K562 (cell line): ENCODE results near the gene WWOX. TPM values are rescaled to one million over a fixed set of nuclear protein-coding genes. Genes with fewer than 3 reads are reported as not detected.

ENCODE experiments used
- ATAC-seq: fragments of 200-7000 bp; cut with Tn5 transposase; 3 replicates; pipeline ENCODE4 v1.9.1; 2020; ENCODE audit warnings: moderate library complexity
- BruUV-seq: library from RNA; stranded (reverse); fragments of 400-500 nt; replicated peaks from 2 replicates; lab custom pipeline; 2021; lab: Mats Ljungman, UMichigan
- CTCF ChIA-PET: fragments of 300-600 bp; formaldehyde crosslinking; extraction: SDS; loops from one replicate; lab custom pipeline; 2021; ENCODE audit warnings: low intra/inter-chr PET ratio; lab: Yijun Ruan, JAX
- POLR2A ChIA-PET: fragments of 300-600, 350-650 bp; sonication (Branson Sonifier 250); formaldehyde crosslinking; extraction: SDS; loops from one replicate; lab custom pipeline; 2021; ENCODE audit warnings: antibody characterized with exemption, inconsistent platforms; lab: Yijun Ruan, JAX
- DNase-seq, 4 experiments: peaks; one replicate each; pipeline versions ENCODE4 v3.0.0 to v3.0.0-alpha.2; 2011 to 2018; ENCODE audit warnings: low spot score in 3 of 4, mixed read lengths in 3 of 4; ENCODE audit errors: extremely low read depth in 1 of 4
- FAIRE-seq: peaks from 2 replicates; lab custom pipeline; 2011; peaks lifted over from hg19 to GRCh38; lab: Jason Lieb, UNC
- H2AFZ ChIP-seq: 2 replicates; pipeline ENCODE4 v1.6.0; 2011; ENCODE audit warnings: low read depth, low read length, control low read depth, inconsistent platforms
- H3K27ac ChIP-seq: fragments of 200-600 bp; 3 replicates; pipeline ENCODE4 v1.8.0; 2011; ENCODE audit warnings: low read depth, mild to moderate bottlenecking, control low read depth, inconsistent platforms, low read length, moderate library complexity, mixed read lengths; ENCODE audit errors: extremely low read depth
- H3K27me3 ChIP-seq, 2 experiments: fragments of 300-600 bp in 1 of 2; 2 replicates in 1 of 2; 3 replicates in 1 of 2; pipeline versions ENCODE4 v1.6.0 to v1.8.0; 2011; ENCODE audit warnings: inconsistent platforms in 2 of 2, low read length in 2 of 2, mild to moderate bottlenecking in 1 of 2, mixed read lengths in 1 of 2, moderate library complexity in 1 of 2; ENCODE audit not compliant: control insufficient read depth in 2 of 2, insufficient read depth in 2 of 2
- H3K36me3 ChIP-seq: fragments of 300-600 bp; 3 replicates; pipeline ENCODE4 v1.8.0; 2011; ENCODE audit warnings: mild to moderate bottlenecking, low read length, inconsistent platforms; ENCODE audit not compliant: control insufficient read depth, insufficient read depth
- H3K4me1 ChIP-seq, 2 experiments: fragments of 200-600 bp in 1 of 2; replicated peaks in 1 of 2; 2 replicates in 1 of 2; 3 replicates in 1 of 2; pipeline versions ENCODE4 v1.5.1 to v1.8.0; 2011; ENCODE audit warnings: inconsistent platforms in 2 of 2, low read length in 2 of 2, mild to moderate bottlenecking in 1 of 2, mixed read lengths in 1 of 2, moderate library complexity in 1 of 2; ENCODE audit not compliant: control insufficient read depth in 2 of 2, insufficient read depth in 2 of 2
- H3K4me2 ChIP-seq: 2 replicates; pipeline ENCODE4 v1.6.1; 2011; ENCODE audit warnings: low read length, control low read depth, inconsistent platforms, mixed read lengths; ENCODE audit not compliant: insufficient read depth
- H3K4me3 ChIP-seq: fragments of 200-600 bp; sonication (generic), shearing (Covaris generic); 2 replicates; pipeline ENCODE4 v1.5.1; 2016; ENCODE audit warnings: control low read depth, inconsistent platforms
- H3K79me2 ChIP-seq: fragments of 200-600 bp; 3 replicates; pipeline ENCODE4 v1.8.0; 2011; ENCODE audit warnings: low read length, inconsistent platforms; ENCODE audit not compliant: control insufficient read depth, insufficient read depth
- H3K9ac ChIP-seq, 2 experiments: 2 replicates each; pipeline versions ENCODE4 v1.6.0 to v1.6.1; 2011; ENCODE audit warnings: low read depth in 2 of 2, low read length in 2 of 2, control low read depth in 1 of 2, inconsistent platforms in 1 of 2, mild to moderate bottlenecking in 1 of 2, mixed read lengths in 1 of 2; ENCODE audit not compliant: insufficient read depth in 1 of 2
- H3K9me1 ChIP-seq: one replicate; pipeline ENCODE4 v1.6.0; 2011; ENCODE audit warnings: inconsistent platforms, mild to moderate bottlenecking, low read length, moderate library complexity; ENCODE audit not compliant: control insufficient read depth, insufficient read depth
- H3K9me3 ChIP-seq: replicated peaks from 2 replicates; pipeline ENCODE4 v1.5.1; 2011; ENCODE audit warnings: low read depth, low read length, inconsistent platforms; ENCODE audit not compliant: control insufficient read depth, insufficient read depth
- H4K20me1 ChIP-seq: replicated peaks from 2 replicates; pipeline ENCODE4 v1.6.1; 2011; ENCODE audit warnings: low read length, inconsistent platforms, mixed read lengths; ENCODE audit not compliant: control insufficient read depth, insufficient read depth
- ILF3 ChIP-seq: fragments of 450-650 bp; IDR thresholded peaks from 2 replicates; pipeline ENCODE4 v1.6.1; 2018; ENCODE audit warnings: antibody characterized with exemption, mild to moderate bottlenecking, moderate library complexity, borderline replicate concordance
- NRF1 ChIP-seq, 2 experiments: fragments of 450-650 bp; IDR thresholded peaks in 1 of 2; conservative IDR thresholded peaks in 1 of 2; 2 replicates each; pipeline ENCODE4 v1.6.1; 2014; ENCODE audit warnings: mild to moderate bottlenecking in 2 of 2
- NUFIP1 ChIP-seq: fragments of 450-650 bp; IDR thresholded peaks from 2 replicates; pipeline ENCODE4 v1.6.1; 2018; ENCODE audit not compliant: partially characterized antibody
- POLR2B ChIP-seq: fragments of 450-650 bp; IDR thresholded peaks from 2 replicates; pipeline ENCODE4 v1.6.1; 2018; ENCODE audit warnings: low read depth; ENCODE audit not compliant: partially characterized antibody
- ZKSCAN1 ChIP-seq: fragments of 150-350 bp; IDR thresholded peaks from 2 replicates; pipeline ENCODE4 v1.6.1; 2016; ENCODE audit warnings: low read depth, low read length
- ZNF41 ChIP-seq: fragments of 250-450 bp; sonication (Bioruptor Pico); conservative IDR thresholded peaks from 2 replicates; pipeline ENCODE4 v1.4.0; 2020; ENCODE audit warnings: mild to moderate bottlenecking
- WGBS: fragments of 100-300 bp; shearing (Covaris generic); methylation state at CpG from one replicate; pipeline ENCODE4 v1.1.6; 2016; ENCODE audit warnings: low coverage, mixed read lengths; ENCODE audit not compliant: insufficient coverage; ENCODE audit errors: missing lambda C conversion rate; 5-methylcytosine and 5-hydroxymethylcytosine counted together
- in situ Hi-C: fragments of 300-500 bp; cut with MboI; formaldehyde crosslinking; loops from 4 replicates; pipeline ENCODE4 v1.15.0; 2018; ENCODE audit warnings: inconsistent platforms, mixed read lengths
- intact Hi-C: fragments of 100-400 bp; cut with micrococcal nuclease; formaldehyde crosslinking; loops from 2 replicates; pipeline ENCODE4 v1.14.2; 2022
- polyA plus RNA-seq, 8 experiments: library from polyadenylated mRNA; depleted of rRNA in 4 of 8; stranded (reverse) in 5 of 8; unstranded in 3 of 8; fragments of >200 nt; fragmentation: Nextera tagmentation in 2 of 8; fragmentation: Illumina TruSeq in 1 of 8; extraction: Ambion mirVana in 2 of 8; extraction: Trizol in 1 of 8; gene quantifications; 2 replicates each; pipeline versions ENCODE4 v1.2.1 to v1.2.3, GENCODE V29; 2011 to 2014; ENCODE audit warnings: inconsistent platforms in 1 of 8, missing spikeins in 1 of 8
- total RNA-seq, 7 experiments: library from RNA; depleted of rRNA in 6 of 7; stranded (reverse); fragments of >200 nt in 6 of 7; fragmentation: Illumina TruSeq in 2 of 7; extraction: Trizol in 2 of 7; gene quantifications; 2 replicates each; pipeline versions ENCODE4 v1.2.1 to v1.2.3, GENCODE V29; 2011 to 2021; ENCODE audit warnings: low replicate concordance in 1 of 7
- TF ChIP-seq, protein P1 (sequence below): fragments of 450-650 bp; IDR thresholded peaks from 2 replicates; pipeline ENCODE4 v1.7.1; 2018; ENCODE audit warnings: mild to moderate bottlenecking, low read depth; ENCODE audit not compliant: partially characterized antibody
- TF ChIP-seq, protein P2 (sequence below): sonication (generic); formaldehyde crosslinking; IDR thresholded peaks from 2 replicates; pipeline ENCODE4 v1.8.0; 2023; ENCODE audit warnings: missing genetic modification reagents, mild to moderate bottlenecking, borderline replicate concordance

WWOX gene
- total and polyA plus RNA-seq, 9 of the 15 experiments (the other 6 are each of a cell fraction or from before 2014, with no cell fraction given) = 1.6 to 22.7 (median 8.1) TPM

GRCh38 chr16:78970650-78971049 lies 871.2 kb downstream of the WWOX start:
- in situ Hi-C loops = no loop called here
- CTCF ChIA-PET = no interaction called here
- ATAC-seq (no peak), DNase-seq (no peak), FAIRE-seq (no peak)
- Histone ChIP-seq H3K27me3 (peaks cover 12 to 17% of the 10 kb centered on the region in 2 experiments), H3K4me3 (no peak overlapping the region), H4K20me1 (peaks cover 2% of the 10 kb centered on the region; the same call in 1 of the 2 replicates), H3K27ac (no peak overlapping the region), H3K79me2 (no peaks in the 10 kb centered on the region), H3K9me3 (no peaks in the 10 kb centered on the region), H3K4me2 (no peak overlapping the region), H3K4me1 (no peaks in the 10 kb centered on the region), H2AFZ (no peak overlapping the region), H3K9me1 (no peaks in the 10 kb centered on the region), H3K36me3 (no peaks in the 10 kb centered on the region), H3K9ac (no peak overlapping the region)
- intact Hi-C loops = no loop called here
- TF ChIP-seq NUFIP1 = no peak
- TF ChIP-seq, protein P1, sequence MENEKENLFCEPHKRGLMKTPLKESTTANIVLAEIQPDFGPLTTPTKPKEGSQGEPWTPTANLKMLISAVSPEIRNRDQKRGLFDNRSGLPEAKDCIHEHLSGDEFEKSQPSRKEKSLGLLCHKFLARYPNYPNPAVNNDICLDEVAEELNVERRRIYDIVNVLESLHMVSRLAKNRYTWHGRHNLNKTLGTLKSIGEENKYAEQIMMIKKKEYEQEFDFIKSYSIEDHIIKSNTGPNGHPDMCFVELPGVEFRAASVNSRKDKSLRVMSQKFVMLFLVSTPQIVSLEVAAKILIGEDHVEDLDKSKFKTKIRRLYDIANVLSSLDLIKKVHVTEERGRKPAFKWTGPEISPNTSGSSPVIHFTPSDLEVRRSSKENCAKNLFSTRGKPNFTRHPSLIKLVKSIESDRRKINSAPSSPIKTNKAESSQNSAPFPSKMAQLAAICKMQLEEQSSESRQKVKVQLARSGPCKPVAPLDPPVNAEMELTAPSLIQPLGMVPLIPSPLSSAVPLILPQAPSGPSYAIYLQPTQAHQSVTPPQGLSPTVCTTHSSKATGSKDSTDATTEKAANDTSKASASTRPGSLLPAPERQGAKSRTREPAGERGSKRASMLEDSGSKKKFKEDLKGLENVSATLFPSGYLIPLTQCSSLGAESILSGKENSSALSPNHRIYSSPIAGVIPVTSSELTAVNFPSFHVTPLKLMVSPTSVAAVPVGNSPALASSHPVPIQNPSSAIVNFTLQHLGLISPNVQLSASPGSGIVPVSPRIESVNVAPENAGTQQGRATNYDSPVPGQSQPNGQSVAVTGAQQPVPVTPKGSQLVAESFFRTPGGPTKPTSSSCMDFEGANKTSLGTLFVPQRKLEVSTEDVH = no peak
- TF ChIP-seq, protein P2, sequence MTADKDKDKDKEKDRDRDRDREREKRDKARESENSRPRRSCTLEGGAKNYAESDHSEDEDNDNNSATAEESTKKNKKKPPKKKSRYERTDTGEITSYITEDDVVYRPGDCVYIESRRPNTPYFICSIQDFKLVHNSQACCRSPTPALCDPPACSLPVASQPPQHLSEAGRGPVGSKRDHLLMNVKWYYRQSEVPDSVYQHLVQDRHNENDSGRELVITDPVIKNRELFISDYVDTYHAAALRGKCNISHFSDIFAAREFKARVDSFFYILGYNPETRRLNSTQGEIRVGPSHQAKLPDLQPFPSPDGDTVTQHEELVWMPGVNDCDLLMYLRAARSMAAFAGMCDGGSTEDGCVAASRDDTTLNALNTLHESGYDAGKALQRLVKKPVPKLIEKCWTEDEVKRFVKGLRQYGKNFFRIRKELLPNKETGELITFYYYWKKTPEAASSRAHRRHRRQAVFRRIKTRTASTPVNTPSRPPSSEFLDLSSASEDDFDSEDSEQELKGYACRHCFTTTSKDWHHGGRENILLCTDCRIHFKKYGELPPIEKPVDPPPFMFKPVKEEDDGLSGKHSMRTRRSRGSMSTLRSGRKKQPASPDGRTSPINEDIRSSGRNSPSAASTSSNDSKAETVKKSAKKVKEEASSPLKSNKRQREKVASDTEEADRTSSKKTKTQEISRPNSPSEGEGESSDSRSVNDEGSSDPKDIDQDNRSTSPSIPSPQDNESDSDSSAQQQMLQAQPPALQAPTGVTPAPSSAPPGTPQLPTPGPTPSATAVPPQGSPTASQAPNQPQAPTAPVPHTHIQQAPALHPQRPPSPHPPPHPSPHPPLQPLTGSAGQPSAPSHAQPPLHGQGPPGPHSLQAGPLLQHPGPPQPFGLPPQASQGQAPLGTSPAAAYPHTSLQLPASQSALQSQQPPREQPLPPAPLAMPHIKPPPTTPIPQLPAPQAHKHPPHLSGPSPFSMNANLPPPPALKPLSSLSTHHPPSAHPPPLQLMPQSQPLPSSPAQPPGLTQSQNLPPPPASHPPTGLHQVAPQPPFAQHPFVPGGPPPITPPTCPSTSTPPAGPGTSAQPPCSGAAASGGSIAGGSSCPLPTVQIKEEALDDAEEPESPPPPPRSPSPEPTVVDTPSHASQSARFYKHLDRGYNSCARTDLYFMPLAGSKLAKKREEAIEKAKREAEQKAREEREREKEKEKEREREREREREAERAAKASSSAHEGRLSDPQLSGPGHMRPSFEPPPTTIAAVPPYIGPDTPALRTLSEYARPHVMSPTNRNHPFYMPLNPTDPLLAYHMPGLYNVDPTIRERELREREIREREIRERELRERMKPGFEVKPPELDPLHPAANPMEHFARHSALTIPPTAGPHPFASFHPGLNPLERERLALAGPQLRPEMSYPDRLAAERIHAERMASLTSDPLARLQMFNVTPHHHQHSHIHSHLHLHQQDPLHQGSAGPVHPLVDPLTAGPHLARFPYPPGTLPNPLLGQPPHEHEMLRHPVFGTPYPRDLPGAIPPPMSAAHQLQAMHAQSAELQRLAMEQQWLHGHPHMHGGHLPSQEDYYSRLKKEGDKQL (CRISPR knock-in tag) = no peak
- no peak for TF ChIP-seq ZNF41 (CRISPR knock-in tag)
- no peak for TF ChIP-seq ILF3
- TF ChIP-seq POLR2B = no peak
- TF ChIP-seq ZKSCAN1 = no peak
- no peak for TF ChIP-seq NRF1 (conservative IDR thresholded peaks at IDR 0.05 in 1 of 2, IDR thresholded peaks at IDR 0.05 in 1 of 2)
- POLR2A ChIA-PET = no interaction called here
- no TSS peak for BruUV-seq
- 3% methylated on average over 2 of the region's 2 CpGs for WGBS
